ENCODE data around the gene NOL6.

GRCh38 chr9:33463151-33463550 is 10.6 kb downstream of the NOL6 start:
- no peak for TF ChIP-seq CTCF (IDR thresholded peaks at IDR 0.05)
- TF ChIP-seq POLR2A (IDR thresholded peaks at IDR 0.05) = no peak
